Stimulated activated CD4-positive, alpha-beta T cell treated with anti-CD3 and anti-CD28 coated beads, Interleukin-4, amount 100 ng/mL, for 1 hour (primary cell): ENCODE measurements around the gene SSBP3.

Experiments used
- DNase-seq: peaks from one replicate; pipeline ENCODE4 v3.0.0-alpha.2; 2020

SSBP3 gene

GRCh38 chr1:54409156-54410142, 3.3 kb upstream of the SSBP3 start:
- peak; percentile 25 for DNase-seq

- DNase-seq = no peak
These were observed 2.2 kb upstream of the SSBP3 start for GRCh38 chr1:54408147-54409066.

- DNase-seq = peak; percentile 44
These were observed 1.4 kb upstream of the SSBP3 start for GRCh38 chr1:54407404-54408146.

GRCh38 chr1:54407154-54407403, 885 bp upstream of the SSBP3 start:
- DNase-seq = no peak

GRCh38 chr1:54405898-54406293, 298 bp downstream of the SSBP3 start:
- DNase-seq = no peak

- DNase-seq = peak; percentile 25
These were observed 976 bp downstream of the SSBP3 start for GRCh38 chr1:54404939-54405897.

- DNase-seq = no peak
These were observed 1.9 kb downstream of the SSBP3 start for GRCh38 chr1:54404263-54404662.

- peak; percentile 18 for DNase-seq
These were observed 2.4 kb downstream of the SSBP3 start for GRCh38 chr1:54403808-54404261.

- DNase-seq = no peak
These were observed 2.8 kb downstream of the SSBP3 start for GRCh38 chr1:54403405-54403804.

GRCh38 chr1:54402896-54403295, 3.3 kb downstream of the SSBP3 start:
- DNase-seq = no peak

GRCh38 chr1:54401799-54402198, 4.4 kb downstream of the SSBP3 start:
- no peak for DNase-seq

GRCh38 chr1:54400329-54400728, 5.9 kb downstream of the SSBP3 start:
- DNase-seq = no peak

GRCh38 chr1:54399765-54400164, 6.4 kb downstream of the SSBP3 start:
- no peak for DNase-seq

GRCh38 chr1:54398963-54399528, 7.1 kb downstream of the SSBP3 start:
- DNase-seq = no peak

- no peak for DNase-seq
These were observed 8.2 kb downstream of the SSBP3 start for GRCh38 chr1:54397980-54398379.

- no peak for DNase-seq
These were observed 9.1 kb downstream of the SSBP3 start for GRCh38 chr1:54397090-54397591.

GRCh38 chr1:54396261-54396933, 9.8 kb downstream of the SSBP3 start:
- no peak for DNase-seq

GRCh38 chr1:54395281-54395934, 10.8 kb downstream of the SSBP3 start:
- no peak for DNase-seq

GRCh38 chr1:54394104-54394503, 12.1 kb downstream of the SSBP3 start:
- no peak for DNase-seq

GRCh38 chr1:54392401-54392800, 13.8 kb downstream of the SSBP3 start:
- DNase-seq = no peak
